Measurements from ENCODE around the gene ZNF81. TPM values are rescaled to one million over a fixed set of nuclear protein-coding genes. Genes with fewer than 3 reads are reported as not detected.

ZNF81 gene
- total and polyA plus RNA-seq, 2 of the 4 experiments (the other 2 are of a cell fraction) = 2.1 to 4.5 TPM

Other genes starting within 250 kb of the ZNF81 start
- under 0.01 TPM in 2 replicates for gene SYN1, start 217.0 kb upstream of the ZNF81 start, total RNA-seq (2012; rRNA removed)
- gene SYN1, start 217.0 kb upstream of the ZNF81 start, polyA plus RNA-seq (2012; rRNA removed) = 0.56 and 0.63 TPM in 2 replicates
- under 0.01 TPM in 2 replicates for gene CFP, start 207.0 kb upstream of the ZNF81 start, total RNA-seq (2012; rRNA removed)
- gene CFP, start 207.0 kb upstream of the ZNF81 start, polyA plus RNA-seq (2012; rRNA removed) = 0.14 and 0.16 TPM in 2 replicates
- 10.0 and 14.2 TPM in 2 replicates for gene ELK1, start 186.3 kb upstream of the ZNF81 start, total RNA-seq (2012; rRNA removed)
- gene ELK1, start 186.3 kb upstream of the ZNF81 start, polyA plus RNA-seq (2012; rRNA removed) = 24.3 and 27.2 TPM in 2 replicates
- 128 and 164 TPM in 2 replicates for gene UXT, start 177.7 kb upstream of the ZNF81 start, total RNA-seq (2012; rRNA removed)
- gene UXT, start 177.7 kb upstream of the ZNF81 start, polyA plus RNA-seq (2012; rRNA removed) = 106 and 116 TPM in 2 replicates
- gene ZNF182, start 167.1 kb downstream of the ZNF81 start, total RNA-seq (2012; rRNA removed) = 3.0 and 3.3 TPM in 2 replicates
- 1.3 and 1.7 TPM in 2 replicates for gene ZNF182, start 167.1 kb downstream of the ZNF81 start, polyA plus RNA-seq (2012; rRNA removed)
- gene SPACA5, start 170.1 kb downstream of the ZNF81 start, total RNA-seq (2012; rRNA removed) = not detected in 2 replicates
- gene SPACA5, start 170.1 kb downstream of the ZNF81 start, polyA plus RNA-seq (2012; rRNA removed) = not detected in 2 replicates
- gene ZNF630, start 234.7 kb downstream of the ZNF81 start, total RNA-seq (2012; rRNA removed) = 0.28 and 0.54 TPM in 2 replicates
- gene ZNF630, start 234.7 kb downstream of the ZNF81 start, polyA plus RNA-seq (2012; rRNA removed) = 0.24 TPM in 2 replicates